Sigmoid colon (tissue), 4 donors: Measurements from ENCODE around the gene NFIC.

ENCODE experiments used
- POLR2A ChIP-seq, 2 donors: fragments of 450-650 bp; IDR thresholded peaks; one replicate each; pipeline ENCODE4 v1.6.1; 2016; ENCODE audit warnings: antibody characterized with exemption in 2 of 2, mild to moderate bottlenecking in 2 of 2, moderate library complexity in 2 of 2
- POLR2AphosphoS5 ChIP-seq, 4 donors: sonication (generic); formaldehyde crosslinking; IDR thresholded peaks; one replicate each; pipeline ENCODE4 v1.6.1; 2017; ENCODE audit warnings: antibody characterized with exemption in 4 of 4
- TF ChIP-seq, protein P1 (sequence below), 4 experiments: fragments of 450-650 bp in 3 of 4; fragments of 200-600 bp in 1 of 4; IDR thresholded peaks; one replicate each; pipeline ENCODE4 v1.5.1; 2016 to 2019; ENCODE audit warnings: antibody characterized with exemption in 4 of 4, mild to moderate bottlenecking in 3 of 4, moderate library complexity in 2 of 4

DNA sequence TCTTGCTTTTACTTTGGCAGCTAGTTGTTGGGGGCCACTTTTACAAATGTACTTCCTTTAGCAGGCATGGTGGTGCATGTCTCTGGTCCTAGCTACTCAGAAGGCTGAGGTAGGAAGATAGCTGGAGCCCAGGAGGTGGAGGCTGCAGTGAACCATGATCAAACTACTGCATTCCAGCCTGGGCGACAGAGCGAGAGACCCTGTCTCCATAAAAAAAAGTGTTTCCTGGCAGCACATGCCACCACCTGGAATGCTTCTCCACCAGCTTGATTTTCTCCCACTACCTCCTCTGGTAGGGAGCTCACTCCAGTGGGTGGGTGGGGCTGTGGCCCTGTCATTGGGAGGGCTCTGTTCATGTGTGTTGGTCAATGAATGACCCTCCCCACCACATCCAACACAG is 152.3 kb downstream of the NFIC start:
- TF ChIP-seq, protein P1, sequence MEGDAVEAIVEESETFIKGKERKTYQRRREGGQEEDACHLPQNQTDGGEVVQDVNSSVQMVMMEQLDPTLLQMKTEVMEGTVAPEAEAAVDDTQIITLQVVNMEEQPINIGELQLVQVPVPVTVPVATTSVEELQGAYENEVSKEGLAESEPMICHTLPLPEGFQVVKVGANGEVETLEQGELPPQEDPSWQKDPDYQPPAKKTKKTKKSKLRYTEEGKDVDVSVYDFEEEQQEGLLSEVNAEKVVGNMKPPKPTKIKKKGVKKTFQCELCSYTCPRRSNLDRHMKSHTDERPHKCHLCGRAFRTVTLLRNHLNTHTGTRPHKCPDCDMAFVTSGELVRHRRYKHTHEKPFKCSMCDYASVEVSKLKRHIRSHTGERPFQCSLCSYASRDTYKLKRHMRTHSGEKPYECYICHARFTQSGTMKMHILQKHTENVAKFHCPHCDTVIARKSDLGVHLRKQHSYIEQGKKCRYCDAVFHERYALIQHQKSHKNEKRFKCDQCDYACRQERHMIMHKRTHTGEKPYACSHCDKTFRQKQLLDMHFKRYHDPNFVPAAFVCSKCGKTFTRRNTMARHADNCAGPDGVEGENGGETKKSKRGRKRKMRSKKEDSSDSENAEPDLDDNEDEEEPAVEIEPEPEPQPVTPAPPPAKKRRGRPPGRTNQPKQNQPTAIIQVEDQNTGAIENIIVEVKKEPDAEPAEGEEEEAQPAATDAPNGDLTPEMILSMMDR (IDR thresholded peaks at IDR 0.05) = no peak
- TF ChIP-seq POLR2AphosphoS5 (IDR thresholded peaks at IDR 0.05) (no peak), POLR2A (IDR thresholded peaks at IDR 0.05) (no peak)
